Measurements from ENCODE around the gene CPLANE2. TPM values are rescaled to one million over a fixed set of nuclear protein-coding genes. Genes with fewer than 3 reads are reported as not detected.

Gene CPLANE2
- total RNA-seq, 1 experiment from 2014 or later: 6.3 TPM

- no peak for DNase-seq
- peaks cover 0 to 2% (median 0%) of the 10 kb centered on the region in 3 experiments; a peak in 1 of 7 replicates for H3K36me3 Mint-ChIP-seq (ENCODE audit: insufficient read depth in 1 of 3, low read depth in 3 of 3)
- Histone ChIP-seq H2AFZ (ENCODE audit: low read length) (no peak overlapping the region), H2BK20ac (ENCODE audit: low read depth, low read length, poor library complexity, severe bottlenecking) (no peak overlapping the region), H3K4me1 (ENCODE audit: insufficient read depth, low read length) (no peaks in the 10 kb centered on the region), H4K8ac (replicated peaks; ENCODE audit: insufficient read length, low read depth, low read length) (no peak overlapping the region), H2BK5ac (ENCODE audit: insufficient read length, low read length) (no peak overlapping the region), H3K23me2 (ENCODE audit: insufficient read length, low read depth, low read length, poor library complexity, severe bottlenecking) (no peaks in the 10 kb centered on the region), H3T11ph (ENCODE audit: low read length) (no peak overlapping the region), H2BK15ac (ENCODE audit: low read depth, low read length) (no peak overlapping the region), H3K27ac (ENCODE audit: insufficient read length, low read depth, low read length) (no peak overlapping the region), H4K91ac (ENCODE audit: insufficient read length, low read depth, low read length) (no peak overlapping the region), H3K23ac (ENCODE audit: insufficient read length, low read depth, low read length) (no peak overlapping the region), H3K27me3 (ENCODE audit: insufficient read depth, low read length) (no peaks in the 10 kb centered on the region), H3K4me2 (ENCODE audit: insufficient read depth, insufficient read length, low read length) (no peak overlapping the region), H4K5ac (ENCODE audit: insufficient read length, low read depth, low read length) (no peak overlapping the region), H3K9me3 (ENCODE audit: control insufficient read depth, low read depth, low read length) (no peaks in the 10 kb centered on the region), H2AK5ac (ENCODE audit: insufficient read length, low read length) (no peak overlapping the region), H2BK12ac (ENCODE audit: insufficient read length, low read depth, low read length) (no peak overlapping the region), H3K18ac (ENCODE audit: insufficient read length, low read depth, low read length) (no peak overlapping the region), H3K4ac (ENCODE audit: low read depth, low read length) (no peak overlapping the region), H3K14ac (ENCODE audit: insufficient read depth, low read length) (no peak overlapping the region), H4K20me1 (ENCODE audit: control insufficient read depth, insufficient read depth, insufficient read length) (no peaks in the 10 kb centered on the region), H3K79me2 (ENCODE audit: insufficient read depth, low read length) (no peaks in the 10 kb centered on the region), H3K9ac (ENCODE audit: extremely low read depth, insufficient read length, low read length) (no peak overlapping the region), H2BK120ac (ENCODE audit: low read depth, low read length, poor library complexity, severe bottlenecking) (no peak overlapping the region), H3K79me1 (ENCODE audit: insufficient read depth, low read depth, low read length, poor library complexity, severe bottlenecking) (no peaks in the 10 kb centered on the region), H3K56ac (ENCODE audit: insufficient read length, low read depth, low read length) (no peak overlapping the region)
- H3K4me3 Mint-ChIP-seq: no peak overlapping the region
- H3K9me3 Mint-ChIP-seq: no peaks in the 10 kb centered on the region
- WGBS (ENCODE audit: extremely low coverage, insufficient read length, low lambda C conversion rate): no CpG with 5 or more reads among the region's 2 CpGs
- no peak for TF ChIP-seq CTCF (conservative IDR thresholded peaks at IDR 0.05)
- no peaks in the 10 kb centered on the region for H3K4me1 Mint-ChIP-seq
- no peaks in the 10 kb centered on the region for H3K27me3 Mint-ChIP-seq (ENCODE audit: low read depth)
- no peak overlapping the region for H3K27ac Mint-ChIP-seq
These were observed 42.2 kb upstream of the CPLANE2 start for GRCh38 chr1:16279186-16279585.

Measured in H9 (cell line).